Breast epithelium (tissue), 4 donors: Measurements from ENCODE around the gene PARP16. TPM values are rescaled to one million over a fixed set of nuclear protein-coding genes. Genes with fewer than 3 reads are reported as not detected.
A peak's percentile ranks its signal among the peaks of the same experiment; 100 is the strongest.

Experiments used
- DNase-seq, 2 donors: peaks; one replicate each; pipeline ENCODE4 v3.0.0-alpha.2; 2019; ENCODE audit warnings: low spot score in 2 of 2
- H3K27ac ChIP-seq, 2 donors: fragments of 200-600 bp; sonication (generic) in 1 of 2; one replicate each; pipeline ENCODE4 v1.5.1; 2016 to 2019; ENCODE audit warnings: mild to moderate bottlenecking in 1 of 2
- H3K27me3 ChIP-seq, 2 donors: fragments of 200-600 bp; sonication (generic) in 1 of 2; one replicate each; pipeline versions ENCODE4 v1.5.1 to v1.6.0; 2017 to 2019; ENCODE audit warnings: control low read depth in 1 of 2, mild to moderate bottlenecking in 1 of 2
- H3K36me3 ChIP-seq: fragments of 200-600 bp; one replicate; pipeline ENCODE4 v1.5.1; 2019
- H3K4me1 ChIP-seq, 2 donors: fragments of 200-600 bp; sonication (generic); one replicate each; pipeline ENCODE4 v1.5.1; 2016 to 2019; ENCODE audit warnings: control low read depth in 1 of 2
- H3K4me3 ChIP-seq, 3 donors: fragments of 200-600 bp; sonication (generic); 1 replicate in 2 of 3; 2 replicates in 1 of 3; pipeline ENCODE4 v1.5.1; 2016 to 2019; ENCODE audit warnings: mild to moderate bottlenecking in 3 of 3, moderate library complexity in 2 of 3
- H3K9me3 ChIP-seq, 2 donors: fragments of 200-600 bp; sonication (generic) in 1 of 2; one replicate each; pipeline ENCODE4 v1.5.1; 2016 to 2019; ENCODE audit warnings: control low read depth in 1 of 2
- POLR2A ChIP-seq: fragments of 450-650 bp; IDR thresholded peaks from one replicate; pipeline ENCODE4 v1.6.1; 2016; ENCODE audit warnings: antibody characterized with exemption, mild to moderate bottlenecking, moderate library complexity
- POLR2AphosphoS5 ChIP-seq, 3 donors: sonication (generic); formaldehyde crosslinking; IDR thresholded peaks; one replicate each; pipeline ENCODE4 v1.6.1; 2017; ENCODE audit warnings: antibody characterized with exemption in 3 of 3
- intact Hi-C: fragments of 100-400 bp; cut with DNase I; formaldehyde crosslinking; loops from one replicate; pipeline ENCODE4 v1.15.1; 2023; ENCODE audit warnings: low total_unique reads
- total RNA-seq, 3 donors: library from RNA; depleted of rRNA; stranded (reverse); fragments of >200 nt; gene quantifications; one replicate each; pipeline ENCODE4 v1.1.0, GENCODE V29; 2016
- TF ChIP-seq, protein P1 (sequence below), 3 donors: fragments of 450-650 bp; IDR thresholded peaks; one replicate each; pipeline ENCODE4 v1.5.1; 2016 to 2017; ENCODE audit warnings: antibody characterized with exemption in 3 of 3, mild to moderate bottlenecking in 3 of 3, moderate library complexity in 3 of 3

PARP16 gene
- total RNA-seq, 3 donors from 2014 or later, result 8.5 to 14.9 (median 10.6) TPM

DNA sequence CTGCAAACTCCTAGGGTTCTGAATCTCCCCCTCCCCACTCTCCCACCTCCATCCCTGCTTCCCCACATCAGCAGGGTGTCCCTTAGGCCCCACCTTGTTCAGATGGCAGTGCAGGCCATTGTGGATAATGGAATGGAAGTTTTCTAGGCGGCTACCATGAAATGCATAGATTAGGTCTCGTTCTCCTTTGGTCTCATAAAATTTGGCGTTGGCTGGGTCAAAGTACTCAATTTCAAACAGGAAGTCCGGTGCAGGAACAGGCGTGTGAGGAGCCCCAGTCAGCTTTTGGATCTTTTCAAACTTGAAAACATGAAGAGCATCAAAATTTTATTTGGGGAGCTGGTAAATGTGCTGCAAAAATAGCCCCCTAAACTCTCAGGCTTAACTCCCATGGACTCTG, 20.2 kb downstream of the PARP16 start:
- Histone ChIP-seq H3K27me3 (no peaks in the 10 kb centered on the region), H3K4me3 (no peak overlapping the region), H3K9me3 (no peaks in the 10 kb centered on the region), H3K36me3 (no peaks in the 10 kb centered on the region), H3K4me1 (no peaks in the 10 kb centered on the region), H3K27ac (no peak overlapping the region)
- no peak for DNase-seq
- intact Hi-C loops, result no loop called here
- TF ChIP-seq POLR2A (no peak), POLR2AphosphoS5 (IDR thresholded peaks at IDR 0.05) (no peak)
- TF ChIP-seq, protein P1, sequence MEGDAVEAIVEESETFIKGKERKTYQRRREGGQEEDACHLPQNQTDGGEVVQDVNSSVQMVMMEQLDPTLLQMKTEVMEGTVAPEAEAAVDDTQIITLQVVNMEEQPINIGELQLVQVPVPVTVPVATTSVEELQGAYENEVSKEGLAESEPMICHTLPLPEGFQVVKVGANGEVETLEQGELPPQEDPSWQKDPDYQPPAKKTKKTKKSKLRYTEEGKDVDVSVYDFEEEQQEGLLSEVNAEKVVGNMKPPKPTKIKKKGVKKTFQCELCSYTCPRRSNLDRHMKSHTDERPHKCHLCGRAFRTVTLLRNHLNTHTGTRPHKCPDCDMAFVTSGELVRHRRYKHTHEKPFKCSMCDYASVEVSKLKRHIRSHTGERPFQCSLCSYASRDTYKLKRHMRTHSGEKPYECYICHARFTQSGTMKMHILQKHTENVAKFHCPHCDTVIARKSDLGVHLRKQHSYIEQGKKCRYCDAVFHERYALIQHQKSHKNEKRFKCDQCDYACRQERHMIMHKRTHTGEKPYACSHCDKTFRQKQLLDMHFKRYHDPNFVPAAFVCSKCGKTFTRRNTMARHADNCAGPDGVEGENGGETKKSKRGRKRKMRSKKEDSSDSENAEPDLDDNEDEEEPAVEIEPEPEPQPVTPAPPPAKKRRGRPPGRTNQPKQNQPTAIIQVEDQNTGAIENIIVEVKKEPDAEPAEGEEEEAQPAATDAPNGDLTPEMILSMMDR (IDR thresholded peaks at IDR 0.05), result no peak

DNA sequence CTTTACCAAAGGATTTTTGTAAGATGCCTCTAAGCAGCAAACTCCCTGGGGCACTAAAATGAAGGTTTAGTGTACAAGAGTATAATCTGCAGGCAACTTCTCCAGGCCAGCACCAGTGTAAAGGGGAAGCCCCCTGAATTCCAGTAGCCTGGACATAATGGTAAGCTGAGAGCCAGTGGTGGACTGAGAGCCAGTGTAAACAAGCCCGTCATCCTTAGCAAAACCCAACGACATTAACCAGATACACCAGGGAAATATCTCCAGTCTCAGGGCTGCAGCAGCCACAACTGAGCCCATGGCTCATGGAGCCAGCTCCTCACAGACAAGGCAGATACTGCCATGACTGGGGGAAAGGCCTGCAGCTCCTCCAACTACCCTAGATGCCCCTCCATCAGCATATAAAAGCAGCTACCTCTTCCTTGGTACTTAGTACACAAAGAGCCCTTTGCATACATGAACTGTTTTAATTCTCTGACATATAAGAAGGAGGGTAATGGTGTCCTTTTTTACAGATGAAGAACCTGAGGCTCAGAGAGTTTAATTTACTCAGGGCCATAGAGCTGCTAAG, 21.7 kb downstream of the PARP16 start:
- no peak overlapping the region for H3K4me3 ChIP-seq
- no peaks in the 10 kb centered on the region for H3K36me3 ChIP-seq
- H3K9me3 ChIP-seq, result no peaks in the 10 kb centered on the region
- no peaks in the 10 kb centered on the region for H3K27me3 ChIP-seq
- no peak overlapping the region for H3K27ac ChIP-seq
- no peak for DNase-seq
- intact Hi-C loops, result no loop called here
- no peaks in the 10 kb centered on the region for H3K4me1 ChIP-seq
- TF ChIP-seq POLR2AphosphoS5 (IDR thresholded peaks at IDR 0.05) (no peak), POLR2A (no peak)
- TF ChIP-seq, protein P1 (IDR thresholded peaks at IDR 0.05), result no peak

DNA sequence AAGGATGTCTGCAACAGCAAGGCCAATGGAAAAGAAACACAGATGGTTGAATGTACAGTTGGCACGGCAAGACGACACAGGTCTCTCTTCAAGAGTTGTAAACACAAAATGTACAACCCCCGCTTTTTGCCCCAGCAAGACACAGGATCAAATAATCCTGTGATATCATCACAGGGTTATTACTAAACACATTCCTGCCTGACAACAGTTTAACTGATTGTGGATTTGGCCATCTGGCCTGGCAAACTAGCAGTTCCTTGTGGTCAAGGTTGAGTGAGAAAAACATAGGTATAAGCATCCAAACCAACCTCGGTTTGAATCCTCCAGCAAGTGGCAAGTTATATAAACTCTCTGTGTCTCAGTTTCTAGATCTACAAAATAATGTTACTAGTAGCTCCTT, 23.4 kb downstream of the PARP16 start:
- intact Hi-C loops, result no loop called here
- Histone ChIP-seq H3K27ac (no peak overlapping the region), H3K36me3 (no peaks in the 10 kb centered on the region), H3K9me3 (no peaks in the 10 kb centered on the region), H3K27me3 (no peaks in the 10 kb centered on the region), H3K4me1 (no peaks in the 10 kb centered on the region), H3K4me3 (no peak overlapping the region)
- TF ChIP-seq POLR2AphosphoS5 (IDR thresholded peaks at IDR 0.05), result no peak
- TF ChIP-seq POLR2A, result no peak
- TF ChIP-seq, protein P1 (IDR thresholded peaks at IDR 0.05), result no peak
- DNase-seq, result no peak

DNA sequence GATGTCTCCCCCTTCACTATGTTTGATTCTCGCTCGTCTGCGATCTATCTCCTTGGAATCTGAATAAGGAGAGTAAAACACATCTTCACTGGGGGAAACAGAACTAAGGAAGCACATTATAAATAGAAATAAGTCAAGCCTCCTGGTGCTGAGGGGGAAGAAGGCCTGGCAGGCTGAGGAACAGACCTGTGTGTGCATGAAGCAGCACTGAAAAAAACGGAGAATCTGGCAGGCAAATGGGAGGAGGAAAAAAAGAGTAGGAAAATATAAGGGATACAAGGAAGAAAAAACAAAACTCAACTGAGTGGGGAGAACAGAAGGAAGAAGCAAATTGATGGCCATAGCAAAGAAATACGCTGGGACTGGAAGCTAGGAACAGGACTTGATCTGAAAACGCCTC, 25.7 kb downstream of the PARP16 start:
- Histone ChIP-seq H3K4me1 (no peaks in the 10 kb centered on the region), H3K36me3 (no peaks in the 10 kb centered on the region), H3K27me3 (no peaks in the 10 kb centered on the region), H3K4me3 (no peak overlapping the region), H3K27ac (no peak overlapping the region), H3K9me3 (no peaks in the 10 kb centered on the region)
- DNase-seq, result no peak
- TF ChIP-seq POLR2AphosphoS5 (IDR thresholded peaks at IDR 0.05) (no peak), POLR2A (no peak)
- TF ChIP-seq, protein P1 (IDR thresholded peaks at IDR 0.05), result no peak
- intact Hi-C loops, result no loop called here

DNA sequence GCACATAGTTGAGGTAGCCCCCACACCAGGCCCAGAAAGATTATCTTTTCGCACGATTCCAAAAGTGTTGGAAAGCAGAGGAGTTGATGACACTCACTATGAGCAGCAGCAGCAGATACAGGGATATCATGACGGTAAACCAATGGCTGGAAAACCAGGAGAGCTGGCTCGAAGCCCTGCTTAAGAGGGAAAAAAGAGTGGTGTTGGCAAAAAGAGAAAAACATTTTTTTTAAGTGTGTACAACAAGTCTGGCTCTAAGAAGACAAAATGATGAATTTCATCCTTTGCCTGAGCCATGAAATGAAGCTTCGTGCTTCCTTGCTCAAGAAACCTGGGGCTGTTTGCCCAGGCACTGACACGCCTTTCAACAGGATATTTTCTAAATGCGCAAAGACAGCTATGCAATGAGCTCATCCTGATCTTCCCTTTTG, 27.3 kb downstream of the PARP16 start:
- no peak for DNase-seq
- no peaks in the 10 kb centered on the region for H3K4me1 ChIP-seq
- H3K27ac ChIP-seq, result peak overlapping the region; percentile 59 to 71
- H3K4me3 ChIP-seq, result no peak overlapping the region
- intact Hi-C loops, result no loop called here
- no peaks in the 10 kb centered on the region for H3K9me3 ChIP-seq
- H3K27me3 ChIP-seq, result no peaks in the 10 kb centered on the region
- H3K36me3 ChIP-seq, result no peaks in the 10 kb centered on the region
- TF ChIP-seq POLR2AphosphoS5 (IDR thresholded peaks at IDR 0.05) (peak in 2 of 3 donors; percentile 27 to 30), POLR2A (no peak)
- TF ChIP-seq, protein P1 (IDR thresholded peaks at IDR 0.05), result no peak
